Measurements from ENCODE around the gene TTC29.

GRCh38 chr4:146742416-146742815 lies 203.2 kb downstream of the TTC29 start:
- TF ChIP-seq CTCF (IDR thresholded peaks at IDR 0.05; ENCODE audit: insufficient read depth, low read length, poor library complexity, severe bottlenecking) (no peak), EZH2phosphoT487 (conservative IDR thresholded peaks at IDR 0.05; ENCODE audit: low read length) (no peak)
